ENCODE results near the gene ZRANB3. TPM values are rescaled to one million over a fixed set of nuclear protein-coding genes. Genes with fewer than 3 reads are reported as not detected.
"Not testable (repeated sequence)": the region's sequence is repeated elsewhere in the genome, so short reads cannot be mapped to it uniquely, and the experiment has no call there.

ZRANB3 gene
- polyA plus RNA-seq (ENCODE audit: insufficient read length in 4 of 4): 10 to 100 TPM in 1 of 4 donors, 1 to 10 TPM in 3; 7.1 to 10.6 (median 9.0) TPM

DNA sequence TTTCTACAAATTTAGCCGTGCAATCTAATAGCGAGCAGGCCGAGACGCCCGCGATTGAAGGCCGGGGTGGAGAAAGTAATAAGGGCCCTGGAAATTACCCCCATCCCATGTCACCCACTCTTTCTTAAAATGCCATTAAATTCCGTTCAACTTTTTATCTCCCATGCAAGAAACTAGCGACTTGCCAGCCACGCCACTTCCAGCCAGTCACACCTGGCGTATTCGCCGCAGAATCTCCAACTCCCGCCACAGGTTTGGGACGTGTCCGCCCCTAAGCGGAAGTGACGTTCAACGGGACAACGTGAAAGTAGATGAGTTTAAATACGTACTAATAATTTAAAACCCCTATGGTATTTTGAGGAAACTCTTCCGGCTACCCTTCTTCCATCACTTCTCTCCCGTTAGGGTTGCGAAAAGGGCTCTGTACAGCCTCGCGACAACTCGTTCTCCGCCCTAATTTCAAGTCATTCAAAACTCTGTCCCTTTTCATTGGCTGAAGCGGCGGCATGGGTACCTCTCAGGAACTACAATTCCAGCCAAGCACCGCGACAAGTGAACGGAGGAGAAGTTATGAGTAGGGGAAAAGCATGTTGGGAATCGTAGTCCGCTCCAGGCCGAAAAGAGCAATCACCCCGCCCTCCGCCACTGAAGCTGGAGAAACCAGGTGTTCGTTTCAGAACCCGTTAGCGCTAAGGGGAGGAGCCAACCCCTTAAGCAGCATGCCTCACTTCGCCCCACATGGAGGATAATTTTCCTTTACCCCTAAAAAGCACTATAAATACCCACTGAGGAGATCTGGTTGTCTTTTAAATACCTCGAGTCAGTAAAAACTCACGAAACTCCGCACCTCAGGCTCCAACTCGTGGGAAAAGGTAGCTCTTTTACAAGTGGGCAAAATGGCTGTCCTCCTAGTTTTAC lies at the start of gene ZRANB3:
Gene ZRANB3, minus strand, starts transcription at position 906 of the 918 bp plus-strand sequence.
- DNase-seq (ENCODE audit: low read depth in 4 of 4, low spot score in 2 of 4): peak in 3 of 4 donors; percentile 95 to 97 (median 96)

DNA sequence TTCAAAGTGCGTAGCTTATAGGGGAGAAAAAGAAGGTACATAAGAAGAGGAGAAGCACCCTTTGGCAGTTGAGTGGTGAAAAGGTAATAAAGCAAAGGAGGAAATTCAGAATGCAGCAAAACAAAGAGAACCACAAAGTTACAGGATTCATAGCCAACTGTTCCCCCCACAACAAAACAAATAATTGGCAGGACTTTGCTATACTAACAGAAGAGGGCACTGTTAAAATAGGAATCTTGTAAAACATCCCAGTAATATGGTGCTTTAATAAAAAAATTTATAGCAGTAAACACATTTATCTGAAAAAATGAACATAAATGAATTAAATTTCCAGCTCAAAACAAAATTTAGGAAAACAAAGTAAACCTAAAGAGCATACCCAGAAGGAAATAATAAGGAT lies 42.6 kb upstream of the ZRANB3 start:
- DNase-seq (ENCODE audit: low read depth in 4 of 4, low spot score in 2 of 4): no peak

DNA sequence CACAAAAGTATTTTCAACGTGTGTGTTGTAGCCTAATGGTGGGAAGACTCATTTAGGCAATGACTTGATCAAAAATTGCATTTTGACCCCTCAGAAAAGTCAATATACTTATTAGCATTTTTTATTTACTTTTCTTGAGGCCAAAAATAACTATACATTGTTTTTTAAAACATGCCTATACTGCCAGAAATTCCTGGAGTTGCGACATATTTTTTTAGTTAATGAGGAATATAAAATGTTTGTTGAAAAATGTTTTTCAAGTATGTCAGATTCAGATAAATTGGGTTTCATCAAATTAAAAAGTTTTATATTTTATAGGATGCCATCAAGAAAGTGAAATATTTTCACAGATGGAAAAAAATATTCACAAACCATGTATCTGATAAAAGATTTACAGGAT lies 39.9 kb upstream of the ZRANB3 start:
- no peak for DNase-seq (ENCODE audit: low read depth in 4 of 4, low spot score in 2 of 4)

DNA sequence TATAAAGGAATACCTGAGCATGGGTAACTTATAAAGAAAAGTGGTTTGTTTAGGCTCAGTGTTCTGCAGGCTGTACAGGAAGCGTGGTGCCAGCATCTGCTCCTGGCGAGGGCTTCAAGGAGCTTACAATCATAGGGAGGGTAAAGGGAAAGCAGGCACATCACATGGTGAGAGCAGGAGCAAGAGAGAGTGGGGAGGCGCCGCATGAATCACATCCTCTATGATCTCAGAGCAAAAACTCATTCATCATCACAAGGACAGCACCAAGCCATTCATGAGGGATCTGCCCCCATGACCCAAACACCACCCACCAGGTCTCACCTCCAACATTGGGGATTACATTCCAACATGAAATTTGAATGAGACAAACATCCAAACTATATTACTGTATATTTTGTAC lies 32.8 kb upstream of the ZRANB3 start:
- no peak for DNase-seq (ENCODE audit: low read depth in 4 of 4, low spot score in 2 of 4)

- DNase-seq (ENCODE audit: low read depth in 4 of 4, low spot score in 2 of 4): no peak
Measured at GRCh38 chr2:135561925-135562324, 30.9 kb upstream of the ZRANB3 start.

DNA sequence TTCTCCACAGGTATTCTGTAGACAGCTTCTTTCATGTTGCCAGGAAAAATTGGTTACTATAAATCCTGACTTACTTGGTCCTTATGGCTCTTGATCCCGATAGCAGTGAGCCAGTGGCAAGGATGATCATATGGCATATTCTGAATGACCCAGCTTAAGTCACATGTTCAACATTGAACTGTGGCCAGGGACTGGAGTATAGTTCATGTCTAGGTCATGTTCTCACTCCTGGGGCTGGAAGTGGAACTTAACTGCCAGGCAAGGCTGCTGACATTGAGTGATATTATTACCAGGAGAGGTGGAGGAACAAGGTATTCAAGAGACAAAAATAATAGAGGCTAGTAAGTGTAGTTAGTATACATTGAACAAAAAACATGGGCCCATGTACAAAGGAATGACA lies 26.5 kb upstream of the ZRANB3 start:
- no peak for DNase-seq (ENCODE audit: low read depth in 4 of 4, low spot score in 2 of 4)

DNA sequence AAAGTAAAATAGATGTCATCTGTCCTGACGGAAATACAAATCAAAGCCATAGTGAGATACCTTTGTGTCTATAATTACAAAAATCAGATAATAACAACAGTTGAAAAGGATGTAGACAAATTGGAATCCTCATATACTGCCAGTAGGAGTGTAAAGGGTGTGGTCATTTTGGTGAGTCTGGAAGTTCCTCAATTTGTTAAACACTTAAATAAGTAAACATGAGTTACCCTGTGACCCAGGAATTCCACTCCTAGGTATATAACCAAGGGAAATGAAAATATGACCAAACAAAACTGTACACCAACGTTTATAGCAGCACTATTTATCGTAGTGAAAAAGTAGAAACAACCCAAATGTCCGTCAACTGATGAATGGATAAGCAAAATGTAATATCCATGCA lies 24.3 kb upstream of the ZRANB3 start:
- DNase-seq (ENCODE audit: low read depth in 4 of 4, low spot score in 2 of 4): no peak

- DNase-seq (ENCODE audit: low read depth in 4 of 4, low spot score in 2 of 4): no peak
Measured at GRCh38 chr2:135552887-135553286, 21.9 kb upstream of the ZRANB3 start.

DNA sequence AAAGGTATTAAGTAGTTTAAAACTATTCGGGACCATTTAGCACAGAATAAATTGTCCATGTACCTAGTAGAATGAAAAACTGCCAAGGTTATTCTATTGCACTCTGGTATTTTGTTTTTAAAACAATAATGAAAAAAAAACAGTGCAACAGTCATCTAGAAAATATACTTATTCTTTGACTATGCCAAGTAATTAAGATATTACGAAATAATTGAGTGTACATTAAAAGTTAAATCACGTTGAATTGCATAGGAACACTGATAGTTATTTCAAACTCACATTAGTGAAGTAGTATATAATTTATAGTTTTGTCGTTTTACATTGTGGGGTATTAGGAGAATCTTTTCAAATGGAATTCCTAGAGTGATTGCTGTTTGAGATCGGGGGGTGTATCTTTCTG lies 20.3 kb upstream of the ZRANB3 start:
- DNase-seq (ENCODE audit: low read depth in 4 of 4, low spot score in 2 of 4): no peak

DNA sequence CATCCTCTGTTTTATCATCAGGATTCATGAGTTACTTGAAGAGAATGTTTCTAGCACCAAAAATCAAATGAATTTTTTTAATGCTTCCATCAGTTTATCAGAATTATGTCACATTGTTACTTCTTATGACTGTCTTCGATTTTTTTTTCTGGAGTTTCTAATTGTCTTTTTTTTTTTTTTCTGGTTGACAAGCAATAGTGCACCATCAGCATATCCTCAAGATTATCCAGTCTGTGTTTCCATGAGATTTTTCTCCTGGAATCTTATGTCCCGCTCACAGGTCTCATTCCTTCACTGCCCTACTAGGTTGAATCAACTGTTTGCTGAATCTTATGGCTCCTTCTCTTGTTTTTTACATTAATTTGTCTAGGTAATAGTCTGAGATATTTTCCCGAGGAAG lies 16.3 kb upstream of the ZRANB3 start:
- DNase-seq (ENCODE audit: low read depth in 4 of 4, low spot score in 2 of 4): no peak

- no peak for DNase-seq (ENCODE audit: low read depth in 4 of 4, low spot score in 2 of 4)
Measured at GRCh38 chr2:135546436-135546835, 15.4 kb upstream of the ZRANB3 start.

GRCh38 chr2:135533545-135533944 lies 2.5 kb upstream of the ZRANB3 start:
- not testable (repeated sequence) for DNase-seq (ENCODE audit: low read depth in 4 of 4, low spot score in 2 of 4)

- no peak for DNase-seq (ENCODE audit: low read depth in 4 of 4, low spot score in 2 of 4)
Measured at GRCh38 chr2:135532581-135532980, 1.6 kb upstream of the ZRANB3 start.

GRCh38 chr2:135531231-135532197 lies 496 bp upstream of the ZRANB3 start, which contains the start of gene R3HDM1:
TSS of gene R3HDM1 (plus strand) at chr2:135531484. CDS start at chr2:135604846, 73,362 bp downstream.
- DNase-seq (ENCODE audit: low read depth in 4 of 4, low spot score in 2 of 4): peak; percentile 100

DNA sequence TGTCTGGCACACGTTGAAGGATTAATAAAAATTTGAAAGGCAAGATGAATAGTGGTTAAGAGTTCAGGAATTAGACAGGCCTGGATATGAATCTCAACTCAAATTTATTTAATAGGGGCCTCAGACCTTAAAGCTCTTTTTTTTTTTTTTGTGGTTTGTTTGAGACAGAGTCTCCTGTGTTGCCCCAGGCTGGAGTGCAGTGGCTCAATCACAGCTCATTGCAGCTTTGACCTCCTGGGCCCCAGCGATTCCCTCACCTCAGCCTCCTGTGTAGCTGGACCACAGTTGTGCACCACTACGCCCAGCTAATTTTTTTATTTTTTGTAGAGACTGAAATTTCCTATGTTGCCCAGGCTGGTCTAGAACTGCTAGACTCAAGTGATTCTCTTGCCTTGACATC lies 3.0 kb downstream of the ZRANB3 start:
- DNase-seq (ENCODE audit: low read depth in 4 of 4, low spot score in 2 of 4): no peak

DNA sequence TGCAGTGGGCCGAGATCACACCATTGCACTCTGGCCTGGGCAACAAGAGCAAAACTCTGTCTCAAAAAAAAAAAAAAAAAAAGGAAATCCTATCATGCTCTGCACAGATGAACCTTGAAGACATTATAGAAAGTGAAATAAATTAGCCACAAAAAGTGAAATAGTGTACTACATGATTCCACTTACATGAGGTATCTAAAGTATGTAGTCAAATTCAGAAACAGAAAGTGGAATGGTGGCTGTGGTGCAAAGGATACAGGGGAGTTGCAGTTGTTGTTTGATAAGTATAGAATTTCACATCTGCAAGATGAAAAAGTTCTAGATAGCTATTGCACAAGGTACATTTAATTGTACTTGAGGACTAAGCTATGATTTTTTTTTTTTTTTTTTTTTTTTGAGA lies 5.2 kb downstream of the ZRANB3 start:
- no peak for DNase-seq (ENCODE audit: low read depth in 4 of 4, low spot score in 2 of 4)

DNA sequence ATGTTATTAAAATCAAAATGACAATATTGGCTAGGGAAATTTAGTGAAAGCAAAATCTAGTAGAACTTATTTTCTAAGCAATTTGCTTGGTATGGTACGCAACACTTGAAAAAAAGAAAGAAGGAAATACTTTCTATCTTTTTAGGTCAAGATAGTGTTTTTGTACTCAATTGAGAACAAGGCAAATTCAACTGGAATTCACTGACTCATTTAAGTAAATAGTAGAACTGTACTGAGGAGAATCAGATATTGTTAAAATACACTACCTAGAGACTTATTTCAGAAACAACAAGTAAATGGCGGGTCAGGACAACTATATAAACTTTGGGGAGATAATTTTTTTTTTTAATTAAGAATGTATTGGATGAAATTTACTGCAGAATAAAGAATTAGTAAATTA lies 18.9 kb downstream of the ZRANB3 start:
- DNase-seq (ENCODE audit: low read depth in 4 of 4, low spot score in 2 of 4): no peak

GRCh38 chr2:135510577-135510976 lies 20.4 kb downstream of the ZRANB3 start:
- no peak for DNase-seq (ENCODE audit: low read depth in 4 of 4, low spot score in 2 of 4)

- DNase-seq (ENCODE audit: low read depth in 4 of 4, low spot score in 2 of 4): no peak
Measured at GRCh38 chr2:135504811-135505210, 26.2 kb downstream of the ZRANB3 start.

DNA sequence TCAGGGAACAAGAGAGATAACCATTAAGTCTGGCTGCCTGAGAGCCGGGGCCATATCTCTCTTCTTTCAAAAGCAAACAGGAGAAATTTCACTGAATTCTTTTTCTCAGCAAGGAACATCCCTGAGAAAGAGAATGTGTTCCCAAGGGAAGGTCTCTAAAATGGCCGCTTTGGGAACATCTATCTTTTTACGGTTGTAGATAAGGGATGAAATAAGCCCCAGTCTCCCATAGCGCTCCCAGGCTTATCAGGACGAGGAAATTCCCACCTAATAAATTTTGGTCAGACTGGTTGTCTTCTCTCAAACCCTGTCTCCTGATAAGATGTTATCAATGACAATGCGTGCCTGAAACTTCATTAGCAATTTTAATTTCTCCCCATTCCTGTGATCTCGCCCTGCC lies 32.4 kb downstream of the ZRANB3 start:
- not testable (repeated sequence) for DNase-seq (ENCODE audit: low read depth in 4 of 4, low spot score in 2 of 4)

DNA sequence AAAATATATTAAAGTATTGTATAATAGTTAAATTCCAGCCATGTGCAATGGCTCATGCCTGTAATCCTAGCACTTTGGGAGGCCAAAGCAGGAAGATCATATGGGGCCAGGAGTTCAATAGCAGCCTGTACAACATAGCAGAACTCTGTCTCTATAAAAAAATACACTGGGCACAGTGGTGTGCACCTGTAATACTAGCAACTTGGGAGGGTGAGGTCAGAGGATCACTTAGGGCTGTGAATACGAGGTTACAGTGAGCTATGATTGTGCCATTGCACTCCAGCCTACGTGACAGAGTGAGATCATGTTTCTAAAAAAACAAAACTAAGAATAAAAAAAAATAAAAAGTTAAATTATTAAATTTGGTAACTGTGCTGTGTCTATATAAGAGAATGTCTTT lies 36.1 kb downstream of the ZRANB3 start:
- no peak for DNase-seq (ENCODE audit: low read depth in 4 of 4, low spot score in 2 of 4)

Measured in left renal cortex interstitium (tissue), 4 donors.